CD4-positive, alpha-beta T cell (primary cell): ENCODE data around the gene ASCC3. TPM values are rescaled to one million over a fixed set of nuclear protein-coding genes. Genes with fewer than 3 reads are reported as not detected.

Experiments
- ATAC-seq: fragments of 200-7000 bp; cut with Tn5 transposase; one replicate; pipeline ENCODE4 v1.10.0; 2022; ENCODE audit warnings: mild to moderate bottlenecking; ENCODE audit not compliant: poor library complexity
- CTCF ChIA-PET: fragments of 350-600 bp; sonication (Branson Sonifier 250); formaldehyde crosslinking; loops from one replicate; lab custom pipeline; 2021; ENCODE audit warnings: antibody characterized with exemption, inconsistent platforms; lab: Charles Lee
- POLR2A ChIA-PET: fragments of 350-600 bp; sonication (Branson Sonifier 250); formaldehyde crosslinking; loops from one replicate; lab custom pipeline; 2021; ENCODE audit warnings: antibody characterized with exemption, inconsistent platforms; lab: Charles Lee
- DNase-seq, 14 experiments: peaks; one replicate each; pipeline ENCODE4 v3.0.0-alpha.2; 2013 to 2020; ENCODE audit warnings: mixed read lengths in 2 of 14
- H3K27ac ChIP-seq, 2 donors: one replicate each; pipeline versions ENCODE4 v1.5.1 to v1.7.0; 2013; ENCODE audit warnings: low read length in 2 of 2, low read depth in 1 of 2, mild to moderate bottlenecking in 1 of 2
- H3K27me3 ChIP-seq, 2 experiments: 1 replicate in 1 of 2; 2 replicates in 1 of 2; pipeline versions ENCODE4 v1.6.1 to v1.7.0; 2013; ENCODE audit warnings: low read length in 2 of 2, control low read depth in 1 of 2, mild to moderate bottlenecking in 1 of 2, moderate library complexity in 1 of 2; ENCODE audit not compliant: insufficient read depth in 2 of 2, control insufficient read depth in 1 of 2
- H3K36me3 ChIP-seq: one replicate; pipeline ENCODE4 v1.6.1; 2013; ENCODE audit warnings: low read length, control low read depth; ENCODE audit not compliant: insufficient read depth
- H3K4me1 ChIP-seq: one replicate; pipeline ENCODE4 v1.6.1; 2013; ENCODE audit warnings: low read length, control low read depth; ENCODE audit not compliant: insufficient read depth
- H3K4me3 ChIP-seq: one replicate; pipeline ENCODE4 v1.5.1; 2013; ENCODE audit warnings: mild to moderate bottlenecking, low read length, moderate library complexity
- H3K9me3 ChIP-seq, 2 experiments: 1 replicate in 1 of 2; 2 replicates in 1 of 2; pipeline versions ENCODE4 v1.6.1 to v1.7.0; 2013; ENCODE audit warnings: low read length in 2 of 2, mild to moderate bottlenecking in 2 of 2, control low read depth in 1 of 2, moderate library complexity in 1 of 2; ENCODE audit not compliant: control insufficient read depth in 1 of 2, insufficient read depth in 1 of 2
- H3K27ac Mint-ChIP-seq: one replicate; pipeline ENCODE4 v1.8.0; 2020; ENCODE audit warnings: mixed read lengths
- H3K27me3 Mint-ChIP-seq: one replicate; pipeline ENCODE4 v1.8.0; 2021; ENCODE audit warnings: mixed read lengths
- H3K36me3 Mint-ChIP-seq: one replicate; pipeline ENCODE4 v1.8.0; 2021; ENCODE audit warnings: low read depth, mixed read lengths
- H3K4me1 Mint-ChIP-seq: one replicate; pipeline ENCODE4 v1.8.0; 2021; ENCODE audit warnings: low read depth, mixed read lengths
- H3K4me3 Mint-ChIP-seq: one replicate; pipeline ENCODE4 v1.8.0; 2020; ENCODE audit warnings: mild to moderate bottlenecking, mixed read lengths
- H3K9me3 Mint-ChIP-seq: one replicate; pipeline ENCODE4 v1.8.0; 2020; ENCODE audit warnings: mixed read lengths
- intact Hi-C, 2 experiments: fragments of 100-400 bp; cut with DNase I in 1 of 2; cut with micrococcal nuclease in 1 of 2; formaldehyde crosslinking; loops; one replicate each; pipeline versions ENCODE4 v1.15.1 to v1.9.0; 2023 to 2025; cut with DNase I, micrococcal nuclease
- total RNA-seq, 174 experiments: library from RNA in 2 of 174; stranded (reverse) in 2 of 174; gene quantifications; one replicate each; pipeline ENCODE4 v1.2.3 and lab custom pipeline; 2021 to 2026
- TF ChIP-seq, protein P1 (sequence below): fragments of 200-600 bp; IDR thresholded peaks from one replicate; pipeline ENCODE4 v1.8.0; 2022; ENCODE audit warnings: antibody characterized with exemption, mild to moderate bottlenecking

ASCC3 gene
- total RNA-seq, 2 experiments from 2014 or later = 28.9 to 30.4 TPM

DNA sequence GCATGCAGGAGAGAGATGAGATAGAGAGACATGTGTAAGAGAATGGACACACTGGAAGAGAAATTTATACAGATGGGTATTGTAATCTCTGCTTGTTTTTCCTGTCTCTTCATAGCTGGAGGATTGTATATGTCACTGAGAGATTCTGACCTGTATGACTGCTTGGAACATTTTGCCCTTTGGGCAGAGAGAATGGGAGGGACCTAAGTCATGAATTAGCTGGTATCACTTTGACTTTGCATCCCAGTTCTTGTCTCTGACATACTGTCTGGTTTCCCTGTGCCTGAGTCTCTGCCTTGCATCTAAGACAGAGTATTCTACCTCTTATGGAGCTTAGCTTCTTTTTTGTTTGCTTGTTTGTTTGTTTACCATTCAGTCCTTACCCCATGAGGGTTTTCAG lies 37.0 kb upstream of the ASCC3 start:
- Histone ChIP-seq H3K4me3 (no peak overlapping the region), H3K36me3 (no peaks in the 10 kb centered on the region), H3K27ac (no peak overlapping the region), H3K27me3 (no peaks in the 10 kb centered on the region), H3K9me3 (no peaks in the 10 kb centered on the region), H3K4me1 (no peaks in the 10 kb centered on the region)
- ATAC-seq (no peak), DNase-seq (no peak)
- POLR2A ChIA-PET = no interaction called here
- TF ChIP-seq, protein P1, sequence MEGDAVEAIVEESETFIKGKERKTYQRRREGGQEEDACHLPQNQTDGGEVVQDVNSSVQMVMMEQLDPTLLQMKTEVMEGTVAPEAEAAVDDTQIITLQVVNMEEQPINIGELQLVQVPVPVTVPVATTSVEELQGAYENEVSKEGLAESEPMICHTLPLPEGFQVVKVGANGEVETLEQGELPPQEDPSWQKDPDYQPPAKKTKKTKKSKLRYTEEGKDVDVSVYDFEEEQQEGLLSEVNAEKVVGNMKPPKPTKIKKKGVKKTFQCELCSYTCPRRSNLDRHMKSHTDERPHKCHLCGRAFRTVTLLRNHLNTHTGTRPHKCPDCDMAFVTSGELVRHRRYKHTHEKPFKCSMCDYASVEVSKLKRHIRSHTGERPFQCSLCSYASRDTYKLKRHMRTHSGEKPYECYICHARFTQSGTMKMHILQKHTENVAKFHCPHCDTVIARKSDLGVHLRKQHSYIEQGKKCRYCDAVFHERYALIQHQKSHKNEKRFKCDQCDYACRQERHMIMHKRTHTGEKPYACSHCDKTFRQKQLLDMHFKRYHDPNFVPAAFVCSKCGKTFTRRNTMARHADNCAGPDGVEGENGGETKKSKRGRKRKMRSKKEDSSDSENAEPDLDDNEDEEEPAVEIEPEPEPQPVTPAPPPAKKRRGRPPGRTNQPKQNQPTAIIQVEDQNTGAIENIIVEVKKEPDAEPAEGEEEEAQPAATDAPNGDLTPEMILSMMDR = no peak
- intact Hi-C loops = no loop called here
- no peaks in the 10 kb centered on the region for H3K36me3 Mint-ChIP-seq
- peaks cover 59% of the 10 kb centered on the region for H3K27me3 Mint-ChIP-seq
- H3K9me3 Mint-ChIP-seq = no peaks in the 10 kb centered on the region
- no peaks in the 10 kb centered on the region for H3K4me1 Mint-ChIP-seq
- H3K27ac Mint-ChIP-seq = no peak overlapping the region
- H3K4me3 Mint-ChIP-seq = no peak overlapping the region
- CTCF ChIA-PET = interaction anchor here (0.6 kb wide), 1 partner anchor 189 kb away, joined by 3 read pairs; no protein-coding TSS in a partner anchor

GRCh38 chr6:100915876-100916275 lies 34.7 kb upstream of the ASCC3 start:
- no peak overlapping the region for H3K4me3 Mint-ChIP-seq
- no peak overlapping the region for H3K27ac Mint-ChIP-seq
- Histone ChIP-seq H3K27ac (no peak overlapping the region), H3K4me1 (no peaks in the 10 kb centered on the region), H3K4me3 (no peak overlapping the region), H3K36me3 (no peaks in the 10 kb centered on the region), H3K9me3 (no peaks in the 10 kb centered on the region), H3K27me3 (no peaks in the 10 kb centered on the region)
- ATAC-seq = no peak
- TF ChIP-seq, protein P1 = no peak
- intact Hi-C loops = no loop called here
- ChIA-PET CTCF (no interaction called here), POLR2A (no interaction called here)
- no peaks in the 10 kb centered on the region for H3K9me3 Mint-ChIP-seq
- peaks cover 54% of the 10 kb centered on the region for H3K27me3 Mint-ChIP-seq
- no peaks in the 10 kb centered on the region for H3K36me3 Mint-ChIP-seq
- no peak for DNase-seq
- no peaks in the 10 kb centered on the region for H3K4me1 Mint-ChIP-seq

DNA sequence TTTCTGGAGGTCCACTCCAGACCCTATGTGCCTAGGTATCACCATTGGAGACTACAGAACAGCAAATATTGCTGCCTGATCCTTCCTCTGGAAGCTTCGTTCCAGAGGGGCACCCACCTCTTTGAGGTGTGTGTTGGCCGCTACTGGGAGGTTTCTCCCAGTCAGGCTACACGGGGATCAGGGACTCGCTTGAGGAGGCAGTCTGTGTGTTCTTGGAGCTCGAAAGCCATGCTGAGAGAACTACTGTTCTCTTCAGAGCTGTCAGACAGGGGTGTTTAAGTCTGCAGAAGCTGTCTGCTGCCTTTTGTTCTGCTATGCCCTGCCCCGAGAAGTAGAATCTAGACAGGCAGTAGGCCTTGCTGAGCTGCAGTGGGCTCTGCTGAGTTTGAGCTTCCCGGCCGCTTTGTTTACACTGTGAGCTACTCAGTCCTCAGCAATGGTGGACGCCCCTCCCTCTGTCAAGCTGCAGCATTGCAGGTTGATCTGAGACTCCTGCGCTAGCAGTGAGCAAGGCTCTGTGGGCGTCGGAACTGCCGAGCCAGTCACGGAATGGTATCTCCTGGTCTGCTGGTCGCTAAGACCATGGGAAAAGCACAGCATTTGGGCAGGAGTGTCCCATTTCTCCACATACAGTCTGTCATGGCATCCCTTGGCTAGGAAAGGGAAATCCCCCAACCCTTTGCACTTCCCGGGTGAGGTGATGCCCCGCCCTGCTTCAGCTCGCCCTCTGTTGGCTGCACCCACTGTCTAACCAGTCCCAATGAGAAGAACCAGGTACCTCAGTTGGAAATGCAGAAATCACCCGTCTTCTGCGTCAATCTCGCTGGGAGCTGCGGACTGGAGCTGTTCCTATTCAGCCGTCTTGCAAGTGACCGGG lies 32.5 kb upstream of the ASCC3 start:
- H3K4me3 Mint-ChIP-seq = no peak overlapping the region

More for the DNA sequence above, 32.5 kb upstream of the ASCC3 start:
- H3K4me1 ChIP-seq = no peaks in the 10 kb centered on the region
- H3K27me3 Mint-ChIP-seq = peaks cover 38% of the 10 kb centered on the region
- intact Hi-C loops = no loop called here
- DNase-seq (peak in 2 of 14 experiments; percentile 23 to 26), ATAC-seq (peak; percentile 43)
- no peaks in the 10 kb centered on the region for H3K9me3 ChIP-seq
- ChIA-PET CTCF (no interaction called here), POLR2A (no interaction called here)
- peak overlapping the region; percentile 28 for H3K4me3 ChIP-seq
- no peak overlapping the region for H3K27ac ChIP-seq
- H3K4me1 Mint-ChIP-seq = no peaks in the 10 kb centered on the region
- no peak overlapping the region for H3K27ac Mint-ChIP-seq
- H3K36me3 ChIP-seq = no peaks in the 10 kb centered on the region
- TF ChIP-seq, protein P1 = no peak
- no peaks in the 10 kb centered on the region for H3K36me3 Mint-ChIP-seq
- H3K27me3 ChIP-seq = no peaks in the 10 kb centered on the region
- H3K9me3 Mint-ChIP-seq = no peaks in the 10 kb centered on the region
